HepG2 (cell line): ENCODE measurements around the gene WNT6. TPM values are rescaled to one million over a fixed set of nuclear protein-coding genes. Genes with fewer than 3 reads are reported as not detected.

Experiments used
- GLI4 ChIP-seq: sonication (generic); formaldehyde crosslinking; IDR thresholded peaks from 2 replicates; pipeline ENCODE4 v1.5.1; 2020; ENCODE audit warnings: missing genetic modification reagents, mild to moderate bottlenecking, moderate library complexity, borderline replicate concordance
- KMT2B ChIP-seq: IDR thresholded peaks from 2 replicates; pipeline ENCODE4 v1.6.1; 2016; ENCODE audit warnings: missing genetic modification reagents, missing compliant biosample characterization
- NFYB ChIP-seq: sonication (generic); formaldehyde crosslinking; IDR thresholded peaks from 2 replicates; pipeline ENCODE4 v1.4.0; 2020; ENCODE audit warnings: missing genetic modification reagents
- NFYC ChIP-seq: IDR thresholded peaks from 2 replicates; pipeline ENCODE4 v1.6.1; 2016; ENCODE audit warnings: missing genetic modification reagents, missing compliant biosample characterization
- PHF21A ChIP-seq: sonication (generic); formaldehyde crosslinking; IDR thresholded peaks from 2 replicates; pipeline ENCODE4 v1.5.0; 2020; ENCODE audit warnings: mild to moderate bottlenecking, missing genetic modification reagents
- RAD21 ChIP-seq: fragments of 450-650 bp; formaldehyde crosslinking; IDR thresholded peaks from 2 replicates; pipeline ENCODE4 v1.5.0; 2020; ENCODE audit warnings: mild to moderate bottlenecking
- RARG ChIP-seq: sonication (generic); formaldehyde crosslinking; IDR thresholded peaks from 2 replicates; pipeline ENCODE4 v1.4.0; 2020; ENCODE audit warnings: low read depth, mild to moderate bottlenecking, missing genetic modification reagents
- REPIN1 ChIP-seq: sonication (generic); formaldehyde crosslinking; IDR thresholded peaks from 2 replicates; pipeline ENCODE4 v1.8.0; 2022; ENCODE audit warnings: missing genetic modification reagents, low read depth, mild to moderate bottlenecking, borderline replicate concordance
- SALL1 ChIP-seq: sonication (generic); formaldehyde crosslinking; IDR thresholded peaks from 2 replicates; pipeline ENCODE4 v1.8.0; 2022; ENCODE audit warnings: mild to moderate bottlenecking, missing genetic modification reagents
- SMARCE1 ChIP-seq: fragments of 450-650 bp; IDR thresholded peaks from 2 replicates; pipeline ENCODE4 v1.6.1; 2017; ENCODE audit warnings: borderline replicate concordance
- XRCC5 ChIP-seq: fragments of 200-400 bp; formaldehyde crosslinking; optimal IDR thresholded peaks from 2 replicates; pipeline ENCODE3; 2017; ENCODE audit warnings: mild to moderate bottlenecking, low read length
- polyA plus RNA-seq, 8 experiments: library from polyadenylated mRNA; depleted of rRNA in 3 of 8; stranded (reverse) in 7 of 8; unstranded in 1 of 8; fragments of >200 nt; fragmentation: Illumina TruSeq in 4 of 8; extraction: Trizol in 4 of 8; gene quantifications; 2 replicates each; pipeline versions ENCODE4 v1.2.1 to v1.2.3, GENCODE V29; 2011 to 2016; ENCODE audit warnings: low read depth in 4 of 8, missing spikeins in 1 of 8, mixed read lengths in 1 of 8; ENCODE audit not compliant: insufficient read depth in 1 of 8
- total RNA-seq, 5 experiments: library from RNA; depleted of rRNA; stranded (reverse); fragments of >200 nt; fragmentation: Illumina TruSeq; extraction: Trizol; gene quantifications; 2 replicates each; pipeline ENCODE4 v1.2.3, GENCODE V29; 2016; ENCODE audit warnings: low read depth in 1 of 5
- TF ChIP-seq, protein P1 (sequence below): sonication (generic); formaldehyde crosslinking; IDR thresholded peaks from 2 replicates; pipeline ENCODE4 v1.4.0; 2020; ENCODE audit warnings: missing genetic modification reagents, borderline replicate concordance
- TF ChIP-seq, protein P2 (sequence below): IDR thresholded peaks from 2 replicates; pipeline ENCODE4 v1.6.1; 2016; ENCODE audit warnings: missing compliant biosample characterization, missing genetic modification reagents, borderline replicate concordance
- TF ChIP-seq, protein P3 (sequence below): sonication (generic); formaldehyde crosslinking; IDR thresholded peaks from 2 replicates; pipeline ENCODE4 v1.4.0; 2020; ENCODE audit warnings: mild to moderate bottlenecking, missing genetic modification reagents
- TF ChIP-seq, protein P4 (sequence below): sonication (generic); formaldehyde crosslinking; IDR thresholded peaks from 2 replicates; pipeline ENCODE4 v1.4.0; 2020; ENCODE audit warnings: missing genetic modification reagents; ENCODE audit errors: not compliant biosample characterization
- TF ChIP-seq, protein P5 (sequence below): IDR thresholded peaks from 2 replicates; pipeline ENCODE4 v1.6.1; 2016; ENCODE audit warnings: missing genetic modification reagents, missing compliant biosample characterization
- TF ChIP-seq, protein P6 (sequence below): sonication (generic); formaldehyde crosslinking; IDR thresholded peaks from 2 replicates; pipeline ENCODE4 v1.4.0; 2020; ENCODE audit warnings: mild to moderate bottlenecking, missing genetic modification reagents

Gene WNT6
- total and polyA plus RNA-seq, 2 of the 13 experiments (the other 11 are each of a cell fraction or from before 2014, with no cell fraction given): 0.20 TPM; not detected in 1

DNA sequence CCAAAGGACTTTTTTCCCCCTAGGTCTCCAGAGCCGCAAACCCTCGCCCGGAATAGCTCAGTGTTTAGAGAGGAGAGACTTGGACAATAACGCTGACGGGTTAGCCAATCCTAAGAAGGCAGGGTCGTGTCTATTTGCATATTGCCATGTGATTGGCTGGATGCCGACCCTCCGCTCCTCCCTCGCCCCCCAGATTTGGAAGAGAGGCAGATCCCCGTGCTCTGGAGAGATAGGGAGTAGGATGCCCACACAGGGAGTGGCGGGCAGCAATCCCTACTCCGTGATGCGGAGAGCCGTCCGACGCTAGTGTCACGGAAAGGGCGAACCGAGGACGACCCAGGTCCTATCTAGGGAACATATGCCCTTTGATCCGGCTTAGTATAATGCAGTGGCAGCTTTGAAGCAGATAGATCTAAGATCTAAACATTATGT, 1.4 kb downstream of the WNT6 start (continued):
- TF ChIP-seq, protein P1, sequence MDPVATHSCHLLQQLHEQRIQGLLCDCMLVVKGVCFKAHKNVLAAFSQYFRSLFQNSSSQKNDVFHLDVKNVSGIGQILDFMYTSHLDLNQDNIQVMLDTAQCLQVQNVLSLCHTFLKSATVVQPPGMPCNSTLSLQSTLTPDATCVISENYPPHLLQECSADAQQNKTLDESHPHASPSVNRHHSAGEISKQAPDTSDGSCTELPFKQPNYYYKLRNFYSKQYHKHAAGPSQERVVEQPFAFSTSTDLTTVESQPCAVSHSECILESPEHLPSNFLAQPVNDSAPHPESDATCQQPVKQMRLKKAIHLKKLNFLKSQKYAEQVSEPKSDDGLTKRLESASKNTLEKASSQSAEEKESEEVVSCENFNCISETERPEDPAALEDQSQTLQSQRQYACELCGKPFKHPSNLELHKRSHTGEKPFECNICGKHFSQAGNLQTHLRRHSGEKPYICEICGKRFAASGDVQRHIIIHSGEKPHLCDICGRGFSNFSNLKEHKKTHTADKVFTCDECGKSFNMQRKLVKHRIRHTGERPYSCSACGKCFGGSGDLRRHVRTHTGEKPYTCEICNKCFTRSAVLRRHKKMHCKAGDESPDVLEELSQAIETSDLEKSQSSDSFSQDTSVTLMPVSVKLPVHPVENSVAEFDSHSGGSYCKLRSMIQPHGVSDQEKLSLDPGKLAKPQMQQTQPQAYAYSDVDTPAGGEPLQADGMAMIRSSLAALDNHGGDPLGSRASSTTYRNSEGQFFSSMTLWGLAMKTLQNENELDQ: no peak
- TF ChIP-seq NFYB (CRISPR knock-in tag) (peak; percentile 48; the same call in 1 of the 2 replicates), GLI4 (CRISPR knock-in tag) (no peak), RARG (no peak), NFYC (CRISPR knock-in tag) (peak; percentile 56; the same call in 1 of the 2 replicates), SALL1 (CRISPR knock-in tag) (peak; percentile 16; the same call in 1 of the 2 replicates), KMT2B (no peak), REPIN1 (CRISPR knock-in tag) (no peak), PHF21A (CRISPR knock-in tag) (0 out of 2 replicates have a peak, but pooled peaks have one; percentile 42), SMARCE1 (no peak), XRCC5 (peak; percentile 29), RAD21 (CRISPR knock-in tag) (no peak)
- TF ChIP-seq, protein P2, sequence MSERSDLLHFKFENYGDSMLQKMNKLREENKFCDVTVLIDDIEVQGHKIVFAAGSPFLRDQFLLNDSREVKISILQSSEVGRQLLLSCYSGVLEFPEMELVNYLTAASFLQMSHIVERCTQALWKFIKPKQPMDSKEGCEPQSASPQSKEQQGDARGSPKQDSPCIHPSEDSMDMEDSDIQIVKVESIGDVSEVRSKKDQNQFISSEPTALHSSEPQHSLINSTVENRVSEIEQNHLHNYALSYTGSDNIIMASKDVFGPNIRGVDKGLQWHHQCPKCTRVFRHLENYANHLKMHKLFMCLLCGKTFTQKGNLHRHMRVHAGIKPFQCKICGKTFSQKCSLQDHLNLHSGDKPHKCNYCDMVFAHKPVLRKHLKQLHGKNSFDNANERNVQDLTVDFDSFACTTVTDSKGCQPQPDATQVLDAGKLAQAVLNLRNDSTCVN (CRISPR knock-in tag): peak; percentile 82
- TF ChIP-seq, protein P3, sequence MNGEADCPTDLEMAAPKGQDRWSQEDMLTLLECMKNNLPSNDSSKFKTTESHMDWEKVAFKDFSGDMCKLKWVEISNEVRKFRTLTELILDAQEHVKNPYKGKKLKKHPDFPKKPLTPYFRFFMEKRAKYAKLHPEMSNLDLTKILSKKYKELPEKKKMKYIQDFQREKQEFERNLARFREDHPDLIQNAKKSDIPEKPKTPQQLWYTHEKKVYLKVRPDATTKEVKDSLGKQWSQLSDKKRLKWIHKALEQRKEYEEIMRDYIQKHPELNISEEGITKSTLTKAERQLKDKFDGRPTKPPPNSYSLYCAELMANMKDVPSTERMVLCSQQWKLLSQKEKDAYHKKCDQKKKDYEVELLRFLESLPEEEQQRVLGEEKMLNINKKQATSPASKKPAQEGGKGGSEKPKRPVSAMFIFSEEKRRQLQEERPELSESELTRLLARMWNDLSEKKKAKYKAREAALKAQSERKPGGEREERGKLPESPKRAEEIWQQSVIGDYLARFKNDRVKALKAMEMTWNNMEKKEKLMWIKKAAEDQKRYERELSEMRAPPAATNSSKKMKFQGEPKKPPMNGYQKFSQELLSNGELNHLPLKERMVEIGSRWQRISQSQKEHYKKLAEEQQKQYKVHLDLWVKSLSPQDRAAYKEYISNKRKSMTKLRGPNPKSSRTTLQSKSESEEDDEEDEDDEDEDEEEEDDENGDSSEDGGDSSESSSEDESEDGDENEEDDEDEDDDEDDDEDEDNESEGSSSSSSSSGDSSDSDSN (CRISPR knock-in tag): peak; percentile 29; the same call in 1 of the 2 replicates
- TF ChIP-seq, protein P4, sequence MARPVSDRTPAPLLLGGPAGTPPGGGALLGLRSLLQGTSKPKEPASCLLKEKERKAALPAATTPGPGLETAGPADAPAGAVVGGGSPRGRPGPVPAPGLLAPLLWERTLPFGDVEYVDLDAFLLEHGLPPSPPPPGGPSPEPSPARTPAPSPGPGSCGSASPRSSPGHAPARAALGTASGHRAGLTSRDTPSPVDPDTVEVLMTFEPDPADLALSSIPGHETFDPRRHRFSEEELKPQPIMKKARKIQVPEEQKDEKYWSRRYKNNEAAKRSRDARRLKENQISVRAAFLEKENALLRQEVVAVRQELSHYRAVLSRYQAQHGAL (CRISPR knock-in tag): no peak
- TF ChIP-seq, protein P5, sequence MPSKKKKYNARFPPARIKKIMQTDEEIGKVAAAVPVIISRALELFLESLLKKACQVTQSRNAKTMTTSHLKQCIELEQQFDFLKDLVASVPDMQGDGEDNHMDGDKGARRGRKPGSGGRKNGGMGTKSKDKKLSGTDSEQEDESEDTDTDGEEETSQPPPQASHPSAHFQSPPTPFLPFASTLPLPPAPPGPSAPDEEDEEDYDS: no peak
- TF ChIP-seq, protein P6, sequence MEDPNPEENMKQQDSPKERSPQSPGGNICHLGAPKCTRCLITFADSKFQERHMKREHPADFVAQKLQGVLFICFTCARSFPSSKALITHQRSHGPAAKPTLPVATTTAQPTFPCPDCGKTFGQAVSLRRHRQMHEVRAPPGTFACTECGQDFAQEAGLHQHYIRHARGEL (CRISPR knock-in tag): no peak
